ENCODE results near the gene PUM2.

DNA sequence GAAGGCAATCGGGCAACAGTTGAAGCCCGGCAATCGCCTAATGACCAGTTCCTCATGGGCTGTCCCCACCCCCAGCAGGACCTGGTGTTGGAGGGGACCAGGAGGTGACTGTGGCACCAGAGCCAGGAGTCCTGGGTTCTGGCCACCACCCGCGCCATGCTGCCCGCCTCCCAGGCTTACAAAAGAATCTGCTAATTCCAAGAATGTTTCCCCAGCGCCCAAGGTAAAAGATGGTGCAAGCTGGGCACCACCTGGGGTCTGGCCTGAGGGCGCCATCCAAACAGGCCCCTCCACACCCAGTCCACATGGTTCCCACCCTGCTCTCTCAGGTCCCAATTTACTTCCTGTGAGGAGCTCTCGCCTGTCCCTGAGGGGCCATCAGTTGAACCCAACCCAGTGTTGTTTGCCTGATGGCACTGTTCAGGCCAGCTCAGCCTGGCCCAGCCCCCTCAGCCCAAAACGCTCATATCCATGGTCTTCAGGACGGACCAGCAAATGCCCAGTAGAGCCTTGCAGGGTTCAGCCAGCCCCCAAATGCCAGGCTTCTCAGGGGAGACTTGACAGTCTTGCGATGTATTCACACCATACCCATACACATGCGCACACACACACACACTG lies 130.8 kb downstream of the PUM2 start:
- TF ChIP-seq, protein P1, sequence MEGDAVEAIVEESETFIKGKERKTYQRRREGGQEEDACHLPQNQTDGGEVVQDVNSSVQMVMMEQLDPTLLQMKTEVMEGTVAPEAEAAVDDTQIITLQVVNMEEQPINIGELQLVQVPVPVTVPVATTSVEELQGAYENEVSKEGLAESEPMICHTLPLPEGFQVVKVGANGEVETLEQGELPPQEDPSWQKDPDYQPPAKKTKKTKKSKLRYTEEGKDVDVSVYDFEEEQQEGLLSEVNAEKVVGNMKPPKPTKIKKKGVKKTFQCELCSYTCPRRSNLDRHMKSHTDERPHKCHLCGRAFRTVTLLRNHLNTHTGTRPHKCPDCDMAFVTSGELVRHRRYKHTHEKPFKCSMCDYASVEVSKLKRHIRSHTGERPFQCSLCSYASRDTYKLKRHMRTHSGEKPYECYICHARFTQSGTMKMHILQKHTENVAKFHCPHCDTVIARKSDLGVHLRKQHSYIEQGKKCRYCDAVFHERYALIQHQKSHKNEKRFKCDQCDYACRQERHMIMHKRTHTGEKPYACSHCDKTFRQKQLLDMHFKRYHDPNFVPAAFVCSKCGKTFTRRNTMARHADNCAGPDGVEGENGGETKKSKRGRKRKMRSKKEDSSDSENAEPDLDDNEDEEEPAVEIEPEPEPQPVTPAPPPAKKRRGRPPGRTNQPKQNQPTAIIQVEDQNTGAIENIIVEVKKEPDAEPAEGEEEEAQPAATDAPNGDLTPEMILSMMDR (conservative IDR thresholded peaks at IDR 0.05 in 1 of 2, IDR thresholded peaks at IDR 0.05 in 1 of 2; ENCODE audit: extremely low read depth in 1 of 2, insufficient read depth in 1 of 2, low read depth in 1 of 2, low read length in 2 of 2): no peak
- TF ChIP-seq EZH2 (IDR thresholded peaks at IDR 0.05; ENCODE audit: borderline replicate concordance, low read length): no peak
